HepG2 (cell line): ENCODE data around the gene SETD7. TPM values are rescaled to one million over a fixed set of nuclear protein-coding genes. Genes with fewer than 3 reads are reported as not detected.

ENCODE experiments used
- ATAC-seq: fragments of 200-7000 bp; cut with Tn5 transposase; 3 replicates; pipeline ENCODE4 v1.9.1; 2020; ENCODE audit warnings: mild to moderate bottlenecking, moderate library complexity
- BruUV-seq: library from RNA; stranded (reverse); fragments of 400-500 nt; replicated peaks from 2 replicates; lab custom pipeline; 2021; lab: Mats Ljungman, UMichigan
- CTCF ChIA-PET: fragments of 300-600 bp; formaldehyde crosslinking; extraction: SDS; loops from one replicate; lab custom pipeline; 2021; ENCODE audit warnings: low total read pairs, inconsistent platforms, low intra/inter-chr PET ratio; lab: Yijun Ruan, JAX
- POLR2A ChIA-PET: fragments of 350-600 bp; sonication (Branson Sonifier 250); formaldehyde crosslinking; loops from one replicate; lab custom pipeline; 2020; ENCODE audit warnings: antibody characterized with exemption, inconsistent platforms; lab: Yijun Ruan, JAX
- DNase-seq: peaks from one replicate; pipeline ENCODE4 v3.0.0-alpha.2; 2015; ENCODE audit warnings: low spot score
- FAIRE-seq: peaks from 3 replicates; lab custom pipeline; 2011; peaks lifted over from hg19 to GRCh38; lab: Jason Lieb, UNC
- H2AFZ ChIP-seq: one replicate; pipeline ENCODE4 v1.6.1; 2011; ENCODE audit warnings: low read length, inconsistent platforms
- H3K27ac ChIP-seq: fragments of 300-600 bp; 3 replicates; pipeline ENCODE4 v1.8.0; 2011; ENCODE audit warnings: mixed run types, mild to moderate bottlenecking, mixed read lengths, low read length, inconsistent platforms; ENCODE audit not compliant: insufficient read depth; ENCODE audit errors: extremely low read length
- H3K27me3 ChIP-seq, 2 experiments: fragments of 200-600 bp in 1 of 2; 2 replicates in 1 of 2; 3 replicates in 1 of 2; pipeline versions ENCODE4 v1.6.0 to v1.8.0; 2011; ENCODE audit warnings: low read length in 2 of 2, mild to moderate bottlenecking in 2 of 2, moderate library complexity in 2 of 2, inconsistent platforms in 1 of 2; ENCODE audit not compliant: insufficient read depth in 2 of 2, control insufficient read depth in 1 of 2
- H3K36me3 ChIP-seq, 2 experiments: fragments of 200-600 bp in 1 of 2; replicated peaks in 1 of 2; 2 replicates in 1 of 2; 3 replicates in 1 of 2; pipeline versions ENCODE4 v1.5.1 to v1.8.0; 2011; ENCODE audit warnings: low read length in 2 of 2, inconsistent platforms in 1 of 2; ENCODE audit not compliant: insufficient read depth in 2 of 2, control insufficient read depth in 1 of 2
- H3K4me1 ChIP-seq: 2 replicates; pipeline ENCODE4 v1.5.1; 2012; ENCODE audit warnings: low read length, inconsistent platforms; ENCODE audit not compliant: insufficient read depth
- H3K4me2 ChIP-seq: 2 replicates; pipeline ENCODE4 v1.6.0; 2011; ENCODE audit warnings: low read depth, low read length, inconsistent platforms
- H3K4me3 ChIP-seq, 3 experiments: fragments of 200-600 bp in 1 of 3; sonication (generic), shearing (Covaris generic) in 1 of 3; replicated peaks in 1 of 3; 2 replicates each; pipeline ENCODE4 v1.5.1; 2011 to 2016; ENCODE audit warnings: low read length in 3 of 3, inconsistent platforms in 2 of 3, low read depth in 2 of 3, mild to moderate bottlenecking in 2 of 3, control low read depth in 1 of 3, mixed read lengths in 1 of 3; ENCODE audit not compliant: insufficient read depth in 1 of 3
- H3K79me2 ChIP-seq: one replicate; pipeline ENCODE4 v1.6.1; 2011; ENCODE audit warnings: low read length, inconsistent platforms; ENCODE audit not compliant: insufficient read depth
- H3K9ac ChIP-seq: 2 replicates; pipeline ENCODE4 v1.6.0; 2011; ENCODE audit warnings: mild to moderate bottlenecking, low read depth, low read length, inconsistent platforms; ENCODE audit not compliant: insufficient read depth
- H3K9me3 ChIP-seq: 2 replicates; pipeline ENCODE4 v1.5.1; 2012; ENCODE audit warnings: mild to moderate bottlenecking, low read length
- H4K20me1 ChIP-seq: 2 replicates; pipeline ENCODE4 v1.6.0; 2011; ENCODE audit warnings: inconsistent platforms, mild to moderate bottlenecking, low read length, moderate library complexity; ENCODE audit not compliant: insufficient read depth
- CENPT ChIP-seq: sonication (generic); formaldehyde crosslinking; IDR thresholded peaks from 2 replicates; pipeline ENCODE4 v1.8.0; 2022; ENCODE audit warnings: low read depth, mild to moderate bottlenecking, moderate library complexity, missing genetic modification reagents
- JDP2 ChIP-seq: sonication (generic); formaldehyde crosslinking; IDR thresholded peaks from 2 replicates; pipeline ENCODE4 v1.8.1; 2022; ENCODE audit warnings: missing genetic modification reagents, borderline replicate concordance
- JUNB ChIP-seq: sonication (generic); formaldehyde crosslinking; IDR thresholded peaks from 2 replicates; pipeline ENCODE4 v1.8.0; 2022; ENCODE audit warnings: missing genetic modification reagents, mild to moderate bottlenecking, borderline replicate concordance
- MLX ChIP-seq: IDR thresholded peaks from 2 replicates; pipeline ENCODE4 v1.6.1; 2016
- NRL ChIP-seq: sonication (generic); formaldehyde crosslinking; IDR thresholded peaks from 2 replicates; pipeline ENCODE4 v1.5.0; 2020; ENCODE audit warnings: missing genetic modification reagents, mild to moderate bottlenecking, moderate library complexity, borderline replicate concordance
- PBX3 ChIP-seq: sonication (generic); formaldehyde crosslinking; IDR thresholded peaks from 2 replicates; pipeline ENCODE4 v1.8.1; 2023; ENCODE audit warnings: missing genetic modification reagents, inconsistent platforms, borderline replicate concordance
- RARA ChIP-seq: IDR thresholded peaks from 2 replicates; pipeline ENCODE4 v1.6.1; 2016; ENCODE audit warnings: missing genetic modification reagents, missing compliant biosample characterization
- SAP130 ChIP-seq: IDR thresholded peaks from 2 replicates; pipeline ENCODE4 v1.6.1; 2016; ENCODE audit warnings: low read depth
- TBP ChIP-seq: sonication (generic); formaldehyde crosslinking; IDR thresholded peaks from 2 replicates; pipeline ENCODE4 v1.5.0; 2020; ENCODE audit warnings: missing genetic modification reagents
- ZNF12 ChIP-seq: sonication (generic); formaldehyde crosslinking; IDR thresholded peaks from 2 replicates; pipeline ENCODE4 v1.5.0; 2020; ENCODE audit warnings: missing genetic modification reagents
- ZNF235 ChIP-seq: sonication (generic); formaldehyde crosslinking; IDR thresholded peaks from 2 replicates; pipeline ENCODE4 v1.8.1; 2023; ENCODE audit warnings: mild to moderate bottlenecking, missing genetic modification reagents, borderline replicate concordance
- ZNF335 ChIP-seq: sonication (generic); formaldehyde crosslinking; IDR thresholded peaks from 2 replicates; pipeline ENCODE4 v1.4.0; 2020; ENCODE audit warnings: missing genetic modification reagents
- ZNF562 ChIP-seq: sonication (generic); formaldehyde crosslinking; IDR thresholded peaks from 2 replicates; pipeline ENCODE4 v1.8.0; 2022; ENCODE audit warnings: missing genetic modification reagents, borderline replicate concordance
- ZNF746 ChIP-seq: sonication (generic); formaldehyde crosslinking; IDR thresholded peaks from 2 replicates; pipeline ENCODE4 v1.8.0; 2022; ENCODE audit warnings: mild to moderate bottlenecking, missing genetic modification reagents
- ZNF788 ChIP-seq: sonication (generic); formaldehyde crosslinking; IDR thresholded peaks from 2 replicates; pipeline ENCODE4 v1.5.0; 2020; ENCODE audit warnings: mild to moderate bottlenecking, missing genetic modification reagents, borderline replicate concordance
- WGBS: methylation state at CpG from one replicate; pipeline ENCODE4 v1.1.6; 2017; ENCODE audit warnings: low lambda C conversion rate; 5-methylcytosine and 5-hydroxymethylcytosine counted together
- in situ Hi-C: cut with HindIII; loops from 2 replicates; pipeline ENCODE4 v1.10.0; 2017; ENCODE audit warnings: low pct_unique_long_range_greater_than_20kb; ENCODE audit not compliant: extremely low pct_ligation_motif_present
- intact Hi-C: fragments of 100-400 bp; cut with micrococcal nuclease; formaldehyde crosslinking; loops from one replicate; pipeline ENCODE4 v1.10.0; 2022; ENCODE audit not compliant: unreplicated experiment
- polyA plus RNA-seq, 8 experiments: library from polyadenylated mRNA; depleted of rRNA in 3 of 8; stranded (reverse) in 7 of 8; unstranded in 1 of 8; fragments of >200 nt; fragmentation: Illumina TruSeq in 4 of 8; extraction: Trizol in 4 of 8; gene quantifications; 2 replicates each; pipeline versions ENCODE4 v1.2.1 to v1.2.3, GENCODE V29; 2011 to 2016; ENCODE audit warnings: low read depth in 4 of 8, missing spikeins in 1 of 8, mixed read lengths in 1 of 8; ENCODE audit not compliant: insufficient read depth in 1 of 8
- total RNA-seq, 5 experiments: library from RNA; depleted of rRNA; stranded (reverse); fragments of >200 nt; fragmentation: Illumina TruSeq; extraction: Trizol; gene quantifications; 2 replicates each; pipeline ENCODE4 v1.2.3, GENCODE V29; 2016; ENCODE audit warnings: low read depth in 1 of 5

SETD7 gene
- total and polyA plus RNA-seq, 2 of the 13 experiments (the other 11 are each of a cell fraction or from before 2014, with no cell fraction given) = 0.08 to 0.22 TPM

DNA sequence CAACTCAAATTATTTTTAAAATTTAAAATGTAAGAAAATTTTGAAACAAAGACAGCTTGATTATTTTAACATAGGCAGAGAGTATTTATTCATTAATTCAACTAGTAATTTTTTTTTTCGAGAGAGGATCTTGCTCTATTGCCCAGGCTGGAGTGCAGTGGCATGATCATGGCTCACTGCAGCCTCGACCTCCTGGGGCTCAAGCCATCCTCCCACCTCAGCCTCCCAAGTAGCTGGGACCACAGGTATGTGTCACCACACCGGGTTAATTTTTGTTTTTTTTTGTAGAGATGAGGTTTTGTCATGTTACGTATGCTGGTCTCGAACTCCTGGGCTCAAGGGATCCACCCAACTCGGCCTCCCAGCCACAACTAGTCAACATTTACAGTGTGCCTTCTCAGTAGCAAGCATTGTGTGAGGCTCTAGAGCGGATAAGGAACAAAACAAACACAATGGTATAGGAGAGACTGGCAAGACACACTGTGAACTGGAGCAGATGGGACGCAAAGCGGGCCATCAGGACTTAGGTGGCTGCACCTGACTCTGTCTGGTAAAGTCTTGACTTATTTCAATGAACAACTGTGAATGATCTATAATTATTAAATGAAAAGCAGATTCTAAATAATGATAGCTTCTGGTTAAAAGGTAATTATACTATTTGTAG is 21.6 kb downstream of the SETD7 start:
- intact Hi-C loops = loop anchor here (10.0 kb wide), 1 partner anchor 500 kb away; no protein-coding TSS in a partner anchor
- TF ChIP-seq PBX3 (no peak), ZNF235 (CRISPR knock-in tag) (no peak), TBP (CRISPR knock-in tag) (no peak), ZNF788 (CRISPR knock-in tag) (no peak), NRL (CRISPR knock-in tag) (no peak), ZNF335 (no peak), ZNF746 (CRISPR knock-in tag) (no peak), RARA (CRISPR knock-in tag) (no peak), ZNF562 (no peak), MLX (CRISPR knock-in tag) (no peak), SAP130 (CRISPR knock-in tag) (no peak), ZNF12 (CRISPR knock-in tag) (no peak), JDP2 (CRISPR knock-in tag) (no peak), CENPT (CRISPR knock-in tag) (no peak), JUNB (CRISPR knock-in tag) (no peak)
- TF ChIP-seq, all 625 proteins: peak for 0
- H3K4me1 ChIP-seq = peaks cover 10% of the 10 kb centered on the region
- H3K4me2 ChIP-seq = no peak overlapping the region
- H3K36me3 ChIP-seq = no peaks in the 10 kb centered on the region
- H3K9ac ChIP-seq = no peak overlapping the region
- no peak for DNase-seq
- FAIRE-seq = no peak
- no peak for ATAC-seq
- no TSS peak for BruUV-seq
- CTCF ChIA-PET = no interaction called here
- in situ Hi-C loops = no loop called here
- H3K27me3 ChIP-seq = no peaks in the 10 kb centered on the region
- H4K20me1 ChIP-seq = peaks cover 2% of the 10 kb centered on the region; the same call in 1 of the 2 replicates
- H3K79me2 ChIP-seq = no peaks in the 10 kb centered on the region
- H3K4me3 ChIP-seq = no peak overlapping the region
- 50% methylated on average over 9 of the region's 9 CpGs for WGBS
- no peaks in the 10 kb centered on the region for H3K9me3 ChIP-seq
- H2AFZ ChIP-seq = no peak overlapping the region
- no peak overlapping the region for H3K27ac ChIP-seq
- POLR2A ChIA-PET = no interaction called here
